ENCODE measurements around the gene ATP1A1.

The ATP1A1 gene

GRCh38 chr1:116373431-116374352 is 648 bp downstream of the ATP1A1 start:
- no peak for DNase-seq

- no peak for DNase-seq
Observed at GRCh38 chr1:116374353-116375147, 1.5 kb downstream of the ATP1A1 start.

- DNase-seq, result no peak
Observed at GRCh38 chr1:116375148-116375886, 2.3 kb downstream of the ATP1A1 start.

- DNase-seq, result no peak
Observed at GRCh38 chr1:116375887-116376728, 3.1 kb downstream of the ATP1A1 start.

GRCh38 chr1:116376729-116377086 is 3.7 kb downstream of the ATP1A1 start:
- DNase-seq, result no peak

- DNase-seq, result no peak
Observed at GRCh38 chr1:116377541-116378529, 4.8 kb downstream of the ATP1A1 start.

GRCh38 chr1:116379057-116379630 is 6.1 kb downstream of the ATP1A1 start:
- DNase-seq, result no peak

- no peak for DNase-seq
Observed at GRCh38 chr1:116379674-116380498, 6.8 kb downstream of the ATP1A1 start.

GRCh38 chr1:116380499-116381242 is 7.6 kb downstream of the ATP1A1 start:
- DNase-seq, result no peak

- DNase-seq, result no peak
Observed at GRCh38 chr1:116382321-116382720, 9.3 kb downstream of the ATP1A1 start.

GRCh38 chr1:116382857-116383483 is 9.9 kb downstream of the ATP1A1 start:
- no peak for DNase-seq

- DNase-seq, result no peak
Observed at GRCh38 chr1:116386042-116386441, 13.0 kb downstream of the ATP1A1 start.

GRCh38 chr1:116387551-116387950 is 14.5 kb downstream of the ATP1A1 start:
- no peak for DNase-seq

GRCh38 chr1:116388122-116388521 is 15.1 kb downstream of the ATP1A1 start:
- DNase-seq, result no peak

- DNase-seq, result no peak
Observed at GRCh38 chr1:116389013-116389412, 16.0 kb downstream of the ATP1A1 start.

- no peak for DNase-seq
Observed at GRCh38 chr1:116389686-116390085, 16.6 kb downstream of the ATP1A1 start.

GRCh38 chr1:116390195-116390594 is 17.2 kb downstream of the ATP1A1 start:
- DNase-seq, result no peak

GRCh38 chr1:116391185-116391584 is 18.1 kb downstream of the ATP1A1 start:
- DNase-seq, result no peak

Measured in NCI-H1930 (cell line).